Measurements from ENCODE around the gene GREM2. TPM values are rescaled to one million over a fixed set of nuclear protein-coding genes. Genes with fewer than 3 reads are reported as not detected.

GREM2 gene
- total and polyA plus RNA-seq, 2 of the 4 experiments (the other 2 are of a cell fraction) = 3.0 to 14.2 TPM

DNA sequence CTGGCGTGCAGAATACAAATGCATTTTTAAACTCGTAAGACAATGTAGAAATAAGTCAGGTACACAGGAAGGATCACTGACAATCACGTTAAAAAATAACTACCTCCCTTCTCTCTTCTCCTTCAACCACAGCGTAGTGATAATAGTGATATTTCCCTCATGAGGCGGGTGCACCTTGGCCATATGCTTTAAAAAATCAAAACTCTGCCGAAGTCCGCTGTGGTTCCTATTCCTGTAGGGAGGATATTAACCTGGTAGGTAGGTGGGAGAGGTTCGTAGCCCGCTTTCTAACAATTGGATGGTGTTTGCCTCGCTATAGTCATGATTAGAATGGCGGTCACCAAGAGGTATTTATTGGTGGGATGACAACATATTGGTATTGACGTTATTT is 732 bp downstream of the GREM2 start:
- in situ Hi-C loops (cut with MboI; ENCODE audit: low sequenced_read_pairs) = loop anchor here (5.0 kb wide), 2 partner anchors 76 to 579 kb away; no protein-coding TSS in a partner anchor
- DNase-seq (no peak), ATAC-seq (ENCODE audit: low read depth) (no peak)
- H2BK120ac ChIP-seq (ENCODE audit: low read depth, low read length) = peak overlapping the region; percentile 73; the same call in 1 of the 2 replicates
- intact Hi-C loops (cut with micrococcal nuclease) = loop anchor here (5.0 kb wide), 2 partner anchors 61 to 584 kb away; no protein-coding TSS in a partner anchor
- H2AK9ac ChIP-seq (replicated peaks; ENCODE audit: low read depth, low read length, poor library complexity) = no peak overlapping the region
- H3K27ac ChIP-seq (ENCODE audit: insufficient read depth, low read length) = no peak overlapping the region; the same call in 1 of the 2 replicates
- H3K4me3 ChIP-seq (ENCODE audit: insufficient read depth, low read depth, low read length) = peak overlapping the region; percentile 97
- peak overlapping the region; percentile 80; the same call in 1 of the 2 replicates for H3K9ac ChIP-seq (ENCODE audit: low read depth, low read length)
- H2BK20ac ChIP-seq (ENCODE audit: low read depth, low read length) = no peak overlapping the region
- no peaks in the 10 kb centered on the region for H4K20me1 ChIP-seq (ENCODE audit: insufficient read depth, low read length)
- WGBS, 2 experiments (ENCODE audit: extremely low coverage in 2 of 2, insufficient read length in 1 of 2) = 0% methylated on average over 1 of the region's 12 CpGs; no CpG with 5 or more reads in 1 of the 2 experiments
- H3K18ac ChIP-seq (ENCODE audit: low read depth, low read length) = peak overlapping the region; percentile 9; the same call in 1 of the 2 replicates
- 0 out of 2 replicates have a peak overlapping the region, but pooled peaks have one; percentile 12 for H3K56ac ChIP-seq (ENCODE audit: extremely low read depth, insufficient read depth, low read length)
- peak overlapping the region; percentile 97 for H3K23ac ChIP-seq (ENCODE audit: low read depth, low read length)
- TF ChIP-seq RCOR1 (IDR thresholded peaks at IDR 0.05; ENCODE audit: insufficient replicate concordance, low read length) = no peak
- no peak for TF ChIP-seq MXI1 (IDR thresholded peaks at IDR 0.05; ENCODE audit: borderline replicate concordance, low read depth, low read length)
- TF ChIP-seq CTCF (conservative IDR thresholded peaks at IDR 0.05; ENCODE audit: low read depth, low read length) = no peak
- no peak for TF ChIP-seq BHLHE40 (IDR thresholded peaks at IDR 0.05; ENCODE audit: low read depth, low read length)
- TF ChIP-seq, protein P1, sequence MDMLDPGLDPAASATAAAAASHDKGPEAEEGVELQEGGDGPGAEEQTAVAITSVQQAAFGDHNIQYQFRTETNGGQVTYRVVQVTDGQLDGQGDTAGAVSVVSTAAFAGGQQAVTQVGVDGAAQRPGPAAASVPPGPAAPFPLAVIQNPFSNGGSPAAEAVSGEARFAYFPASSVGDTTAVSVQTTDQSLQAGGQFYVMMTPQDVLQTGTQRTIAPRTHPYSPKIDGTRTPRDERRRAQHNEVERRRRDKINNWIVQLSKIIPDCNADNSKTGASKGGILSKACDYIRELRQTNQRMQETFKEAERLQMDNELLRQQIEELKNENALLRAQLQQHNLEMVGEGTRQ (IDR thresholded peaks at IDR 0.05; ENCODE audit: low read depth, low read length) = no peak
- no peak for TF ChIP-seq NFE2L2 (IDR thresholded peaks at IDR 0.05; ENCODE audit: low read depth, low read length)
- no peak for TF ChIP-seq CEBPB (IDR thresholded peaks at IDR 0.05; ENCODE audit: low read depth, low read length)
- no peak for TF ChIP-seq SMC3 (IDR thresholded peaks at IDR 0.05; ENCODE audit: low read depth, low read length)
- TF ChIP-seq POLR2A (IDR thresholded peaks at IDR 0.05; ENCODE audit: low read depth, low read length) = no peak
- no peak for TF ChIP-seq ELK1 (IDR thresholded peaks at IDR 0.05; ENCODE audit: borderline replicate concordance, low read depth, low read length)
- no peak for TF ChIP-seq RFX5 (IDR thresholded peaks at IDR 0.05; ENCODE audit: low read depth, low read length)
- TF ChIP-seq MAFK (IDR thresholded peaks at IDR 0.05; ENCODE audit: low read depth, low read length) = no peak
- TF ChIP-seq FOS (IDR thresholded peaks at IDR 0.05; ENCODE audit: low read depth, low read length) = no peak
- TF ChIP-seq RAD21 (IDR thresholded peaks at IDR 0.05; ENCODE audit: low read length) = no peak
- TF ChIP-seq CHD1 (IDR thresholded peaks at IDR 0.05; ENCODE audit: low read depth, low read length) = no peak
- TF ChIP-seq MAZ (IDR thresholded peaks at IDR 0.05; ENCODE audit: borderline replicate concordance, low read depth, low read length) = no peak
- ChIA-PET CTCF (interaction anchor here (1.6 kb wide), 1 partner anchor 81 kb away, joined by 6 read pairs; no protein-coding TSS in a partner anchor), POLR2A (ENCODE audit: unreplicated experiment) (no interaction called here)
- H3K27me3 ChIP-seq (ENCODE audit: control insufficient read depth, insufficient read depth, low read length) = no peaks in the 10 kb centered on the region
- peak overlapping the region; percentile 16; the same call in 1 of the 2 replicates for H4K5ac ChIP-seq (ENCODE audit: low read depth, low read length)
- no peak overlapping the region for H2AK5ac ChIP-seq (ENCODE audit: low read depth, low read length)
- H3K4me1 ChIP-seq (ENCODE audit: control insufficient read depth, insufficient read depth, low read length) = peaks cover 9% of the 10 kb centered on the region
- peak overlapping the region; percentile 94 for H2AFZ ChIP-seq (replicated peaks; ENCODE audit: low read length, poor library complexity)
- H2BK5ac ChIP-seq (ENCODE audit: low read depth, low read length, poor library complexity, severe bottlenecking) = no peak overlapping the region
- dilution Hi-C loops (cut with HindIII; ENCODE audit: low sequenced_read_pairs, unreplicated experiment) = no loop called here
- BruUV-seq (replicated peaks) = no TSS peak
- H4K91ac ChIP-seq (ENCODE audit: insufficient read depth, low read depth, low read length) = no peak overlapping the region
- H2BK15ac ChIP-seq (ENCODE audit: low read depth, low read length) = no peak overlapping the region
- peak overlapping the region in 1 of 2 experiments; percentile 50; a peak in 1 of 4 replicates for H4K8ac ChIP-seq (ENCODE audit: low read depth in 2 of 2, low read length in 2 of 2)
- peaks cover 6 to 20% of the 10 kb centered on the region in 2 experiments; a peak in 3 of 4 replicates for H3K79me1 ChIP-seq (ENCODE audit: low read depth in 1 of 2, low read length in 2 of 2)
- H3K9me3 ChIP-seq (ENCODE audit: control insufficient read depth, insufficient read depth, low read length) = no peaks in the 10 kb centered on the region
- peak overlapping the region; percentile 92 for H3K4me2 ChIP-seq (ENCODE audit: low read depth, low read length)
- peak overlapping the region; percentile 78; the same call in 1 of the 2 replicates for H3K14ac ChIP-seq (replicated peaks; ENCODE audit: low read depth, low read length)
- peak overlapping the region; percentile 36; the same call in 1 of the 2 replicates for H3K4ac ChIP-seq (ENCODE audit: low read depth, low read length)
- H3K9me1 ChIP-seq (ENCODE audit: insufficient read depth, low read length) = peaks cover 3% of the 10 kb centered on the region; the same call in 1 of the 2 replicates
- no peaks in the 10 kb centered on the region for H3K36me3 ChIP-seq (ENCODE audit: control insufficient read depth, insufficient read depth, low read length)

Measured in IMR-90 (cell line).